ENCODE results near the gene ZBTB39.

The ZBTB39 gene

DNA sequence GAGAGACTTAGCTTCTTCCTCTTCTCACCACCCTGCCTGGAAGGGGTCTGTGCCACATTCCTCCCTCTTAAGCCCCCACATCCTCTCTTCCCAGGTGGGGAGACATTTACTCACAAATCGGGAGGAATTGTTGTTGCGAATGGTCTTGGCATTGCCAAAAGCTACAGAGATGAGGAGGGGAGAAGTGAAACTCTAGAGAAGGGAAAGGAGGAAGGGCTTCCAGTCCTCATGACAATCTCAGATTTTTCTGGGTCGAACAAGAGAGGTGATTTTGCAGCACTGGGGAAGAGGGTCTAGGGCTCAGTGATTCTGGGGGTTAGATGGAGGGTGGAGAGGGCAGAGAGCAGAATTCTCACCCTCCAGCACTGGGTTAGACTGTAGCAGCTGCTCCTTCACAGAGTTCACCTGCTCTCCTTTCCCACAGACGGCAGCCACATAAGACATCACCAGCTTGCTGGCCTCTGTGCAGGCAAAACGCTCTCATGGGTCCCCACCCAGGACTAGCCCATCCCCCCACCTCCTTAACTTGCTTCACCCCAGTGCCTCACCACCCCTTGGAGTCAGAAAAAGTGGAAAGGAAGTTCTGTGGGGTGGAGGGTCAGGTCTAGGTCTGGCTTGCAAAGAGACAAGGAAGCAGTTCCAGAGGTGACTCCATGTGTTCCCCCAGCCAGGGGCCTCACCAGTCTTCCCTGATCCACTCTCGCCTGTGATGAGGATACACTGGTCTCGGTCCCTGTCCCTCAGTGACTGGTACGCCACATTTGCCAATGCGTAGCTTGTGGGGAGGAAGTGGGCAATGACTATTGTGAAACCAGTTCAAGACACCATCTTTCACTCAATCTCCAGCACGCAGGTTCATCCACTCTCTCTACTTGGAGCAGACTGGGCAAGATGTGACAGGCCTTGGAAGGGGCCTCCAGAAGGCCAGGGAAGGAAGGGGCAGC lies 40.9 kb upstream of the ZBTB39 start:
- Histone ChIP-seq H3K27me3 (ENCODE audit: control insufficient read depth, insufficient read depth, low read length) (peaks cover 11% of the 10 kb centered on the region; the same call in 1 of the 2 replicates), H3K27ac (ENCODE audit: low read depth, low read length) (no peak overlapping the region), H3K36me3 (ENCODE audit: control insufficient read depth, insufficient read depth, low read length) (no peaks in the 10 kb centered on the region), H3K9me3 (ENCODE audit: control insufficient read depth, insufficient read depth, low read depth, low read length) (no peaks in the 10 kb centered on the region), H3K9ac (ENCODE audit: low read length) (no peak overlapping the region), H3K4me1 (ENCODE audit: control insufficient read depth, insufficient read depth, low read length) (no peaks in the 10 kb centered on the region), H3K4me3 (ENCODE audit: low read depth, low read length) (no peak overlapping the region)

DNA sequence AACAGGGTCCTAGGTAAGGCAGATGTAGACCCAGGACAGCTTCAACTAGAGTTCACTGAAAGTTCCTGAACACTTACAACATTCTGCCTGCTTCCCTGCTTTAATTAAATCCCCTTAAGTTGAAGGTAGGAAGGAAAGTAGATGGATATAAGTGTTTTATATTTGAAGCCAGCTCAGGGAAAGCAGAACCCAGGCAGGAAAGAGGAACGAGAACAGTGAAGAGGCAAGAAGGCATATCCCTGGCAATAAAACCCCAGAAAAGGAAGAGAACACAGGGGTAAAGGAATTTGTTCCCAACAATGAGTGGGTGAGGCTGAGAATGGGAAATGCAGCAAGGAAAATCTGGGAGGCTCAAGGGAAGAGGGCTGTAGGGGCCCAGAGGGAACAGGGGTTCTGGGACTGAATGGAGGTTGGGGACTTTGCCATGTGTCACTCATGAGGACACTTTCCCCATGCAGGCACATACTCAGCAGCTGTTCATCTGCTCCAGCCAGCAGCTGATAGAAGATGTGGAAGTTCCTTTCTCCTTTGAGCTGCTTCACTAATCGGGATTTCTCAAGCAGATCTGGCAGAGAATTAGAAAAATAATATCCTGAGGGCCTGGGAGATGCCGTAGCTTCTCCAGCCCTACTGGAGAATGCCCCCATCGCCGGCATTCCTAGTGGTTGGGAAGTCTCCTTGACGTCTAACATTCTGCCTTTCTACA lies 39.9 kb upstream of the ZBTB39 start:
- Histone ChIP-seq H3K9me3 (ENCODE audit: control insufficient read depth, insufficient read depth, low read depth, low read length) (no peaks in the 10 kb centered on the region), H3K4me1 (ENCODE audit: control insufficient read depth, insufficient read depth, low read length) (no peaks in the 10 kb centered on the region), H3K9ac (ENCODE audit: low read length) (no peak overlapping the region), H3K36me3 (ENCODE audit: control insufficient read depth, insufficient read depth, low read length) (no peaks in the 10 kb centered on the region), H3K27ac (ENCODE audit: low read depth, low read length) (no peak overlapping the region), H3K27me3 (ENCODE audit: control insufficient read depth, insufficient read depth, low read length) (peaks cover 11% of the 10 kb centered on the region; the same call in 1 of the 2 replicates), H3K4me3 (ENCODE audit: low read depth, low read length) (no peak overlapping the region)

- no peaks in the 10 kb centered on the region for H3K36me3 ChIP-seq (ENCODE audit: control insufficient read depth, insufficient read depth, low read length)
- H3K9ac ChIP-seq (ENCODE audit: low read length), result no peak overlapping the region
- H3K4me3 ChIP-seq (ENCODE audit: low read depth, low read length), result no peak overlapping the region
- no peaks in the 10 kb centered on the region for H3K4me1 ChIP-seq (ENCODE audit: control insufficient read depth, insufficient read depth, low read length)
- no peaks in the 10 kb centered on the region for H3K9me3 ChIP-seq (ENCODE audit: control insufficient read depth, insufficient read depth, low read depth, low read length)
- H3K27ac ChIP-seq (ENCODE audit: low read depth, low read length), result no peak overlapping the region
- H3K27me3 ChIP-seq (ENCODE audit: control insufficient read depth, insufficient read depth, low read length), result peaks cover 11% of the 10 kb centered on the region; the same call in 1 of the 2 replicates
These were observed 38.5 kb upstream of the ZBTB39 start for GRCh38 chr12:57044889-57045288.

DNA sequence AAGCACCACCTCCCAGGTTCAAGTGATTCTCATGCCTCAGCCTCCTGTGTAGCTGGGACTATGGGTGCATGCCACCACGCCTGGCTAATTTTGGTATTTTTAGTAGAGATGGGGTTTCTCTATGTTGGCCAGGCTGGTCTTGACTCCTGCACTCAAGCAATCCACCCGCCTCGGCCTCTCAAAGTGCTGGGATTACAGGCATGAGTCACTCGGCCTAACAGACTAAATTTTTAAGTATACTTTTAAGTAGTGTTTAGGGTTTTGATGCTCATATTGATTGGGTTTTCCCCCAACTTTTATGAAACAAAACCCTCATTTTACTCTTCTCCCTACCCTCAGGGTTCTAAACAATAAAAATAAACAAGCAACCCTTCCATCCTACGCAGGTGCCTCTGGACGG lies 38.1 kb upstream of the ZBTB39 start:
- Histone ChIP-seq H3K27ac (ENCODE audit: low read depth, low read length) (no peak overlapping the region), H3K9me3 (ENCODE audit: control insufficient read depth, insufficient read depth, low read depth, low read length) (no peaks in the 10 kb centered on the region), H3K27me3 (ENCODE audit: control insufficient read depth, insufficient read depth, low read length) (peaks cover 11% of the 10 kb centered on the region; the same call in 1 of the 2 replicates), H3K9ac (ENCODE audit: low read length) (no peak overlapping the region), H3K4me1 (ENCODE audit: control insufficient read depth, insufficient read depth, low read length) (no peaks in the 10 kb centered on the region), H3K36me3 (ENCODE audit: control insufficient read depth, insufficient read depth, low read length) (no peaks in the 10 kb centered on the region), H3K4me3 (ENCODE audit: low read depth, low read length) (no peak overlapping the region)

DNA sequence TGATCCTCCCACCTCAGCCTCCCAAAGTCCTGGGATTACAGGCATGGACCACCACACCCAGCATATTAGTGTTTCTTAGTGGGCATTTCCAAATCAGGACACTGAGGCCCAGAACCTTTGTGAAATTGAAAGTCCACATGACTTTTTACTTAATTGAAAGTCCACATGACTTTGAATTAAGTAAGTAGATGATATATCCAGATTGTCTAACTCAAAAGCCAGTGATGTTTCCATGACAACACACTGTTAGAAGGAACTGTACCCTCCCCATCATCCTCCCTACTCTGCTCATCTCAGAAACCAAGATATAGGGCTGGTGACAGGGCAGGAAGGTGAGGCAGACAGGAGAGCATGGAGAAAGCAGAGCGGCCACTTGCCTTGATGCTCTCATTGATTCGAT lies 36.3 kb upstream of the ZBTB39 start:
- H3K4me3 ChIP-seq (ENCODE audit: low read depth, low read length), result no peak overlapping the region
- H3K27me3 ChIP-seq (ENCODE audit: control insufficient read depth, insufficient read depth, low read length), result peaks cover 11% of the 10 kb centered on the region; the same call in 1 of the 2 replicates
- H3K36me3 ChIP-seq (ENCODE audit: control insufficient read depth, insufficient read depth, low read length), result no peaks in the 10 kb centered on the region
- H3K27ac ChIP-seq (ENCODE audit: low read depth, low read length), result no peak overlapping the region
- no peak overlapping the region for H3K9ac ChIP-seq (ENCODE audit: low read length)
- H3K4me1 ChIP-seq (ENCODE audit: control insufficient read depth, insufficient read depth, low read length), result no peaks in the 10 kb centered on the region
- no peaks in the 10 kb centered on the region for H3K9me3 ChIP-seq (ENCODE audit: control insufficient read depth, insufficient read depth, low read depth, low read length)

DNA sequence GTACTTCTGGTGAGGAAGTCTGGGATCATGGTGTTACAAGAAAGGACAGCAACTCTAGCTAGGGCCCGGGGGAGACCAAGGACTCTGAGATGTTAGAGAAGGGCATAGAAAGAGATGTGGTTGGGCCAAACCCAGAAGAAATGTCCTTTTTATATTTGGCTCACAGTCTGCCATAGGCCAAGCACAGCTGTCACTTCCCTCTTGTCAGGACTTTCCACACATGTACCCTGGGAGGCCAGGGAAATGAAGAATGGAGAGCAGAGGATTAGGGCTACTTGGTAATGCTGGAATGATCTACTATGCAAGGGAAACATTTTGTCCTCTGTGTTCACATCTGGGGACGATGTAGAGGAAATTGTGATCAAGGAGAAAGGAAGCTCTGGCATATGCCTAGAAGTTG lies 34.4 kb upstream of the ZBTB39 start:
- no peaks in the 10 kb centered on the region for H3K4me1 ChIP-seq (ENCODE audit: control insufficient read depth, insufficient read depth, low read length)
- no peak overlapping the region for H3K4me3 ChIP-seq (ENCODE audit: low read depth, low read length)
- H3K27me3 ChIP-seq (ENCODE audit: control insufficient read depth, insufficient read depth, low read length), result peaks cover 2% of the 10 kb centered on the region; the same call in 1 of the 2 replicates
- H3K27ac ChIP-seq (ENCODE audit: low read depth, low read length), result no peak overlapping the region
- no peaks in the 10 kb centered on the region for H3K9me3 ChIP-seq (ENCODE audit: control insufficient read depth, insufficient read depth, low read depth, low read length)
- no peak overlapping the region for H3K9ac ChIP-seq (ENCODE audit: low read length)
- H3K36me3 ChIP-seq (ENCODE audit: control insufficient read depth, insufficient read depth, low read length), result no peaks in the 10 kb centered on the region

- Histone ChIP-seq H3K27ac (ENCODE audit: low read depth, low read length) (no peak overlapping the region), H3K27me3 (ENCODE audit: control insufficient read depth, insufficient read depth, low read length) (peaks cover 2% of the 10 kb centered on the region; the same call in 1 of the 2 replicates), H3K36me3 (ENCODE audit: control insufficient read depth, insufficient read depth, low read length) (no peaks in the 10 kb centered on the region), H3K4me3 (ENCODE audit: low read depth, low read length) (no peak overlapping the region), H3K9me3 (ENCODE audit: control insufficient read depth, insufficient read depth, low read depth, low read length) (no peaks in the 10 kb centered on the region), H3K9ac (ENCODE audit: low read length) (no peak overlapping the region), H3K4me1 (ENCODE audit: control insufficient read depth, insufficient read depth, low read length) (no peaks in the 10 kb centered on the region)
These were observed 33.9 kb upstream of the ZBTB39 start for GRCh38 chr12:57040211-57040610.

DNA sequence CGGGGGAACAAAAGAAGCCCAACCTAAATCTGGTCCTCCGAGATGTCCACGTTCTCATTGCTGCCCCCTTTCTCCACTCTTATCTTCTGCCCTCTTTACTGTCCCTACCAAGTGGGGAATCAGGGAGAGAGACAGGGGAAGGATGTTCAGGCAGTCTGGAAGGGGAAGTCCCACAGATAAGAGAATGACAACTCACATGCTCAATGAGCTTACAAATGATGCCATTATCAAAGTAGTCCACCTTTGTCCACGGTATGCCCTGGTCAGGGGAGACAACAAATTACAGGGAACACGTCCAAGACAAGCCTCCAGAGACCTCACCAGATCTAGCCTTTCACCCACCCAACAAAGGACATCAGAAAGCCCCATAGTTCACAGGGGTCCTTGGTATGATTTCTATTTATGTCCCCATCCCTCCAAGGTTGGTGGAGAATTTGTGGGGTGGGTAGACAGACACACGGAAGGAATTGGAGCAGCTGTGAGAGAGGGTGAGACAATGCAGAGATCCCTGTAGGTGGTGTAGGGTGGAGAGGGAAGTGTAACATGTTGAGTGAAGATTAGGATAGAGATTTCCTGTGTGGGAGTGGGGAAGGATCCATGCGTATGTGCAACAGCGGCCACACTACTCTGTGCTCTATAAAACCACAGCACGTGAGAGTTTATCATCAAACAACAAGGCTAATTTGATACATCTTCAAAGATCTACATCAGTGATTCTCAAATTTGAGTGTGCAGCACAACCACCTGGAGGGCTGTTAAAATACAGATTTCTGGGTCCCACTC lies 32.9 kb upstream of the ZBTB39 start:
- Histone ChIP-seq H3K27me3 (ENCODE audit: control insufficient read depth, insufficient read depth, low read length) (peaks cover 2% of the 10 kb centered on the region; the same call in 1 of the 2 replicates), H3K4me3 (ENCODE audit: low read depth, low read length) (no peak overlapping the region), H3K36me3 (ENCODE audit: control insufficient read depth, insufficient read depth, low read length) (no peaks in the 10 kb centered on the region), H3K4me1 (ENCODE audit: control insufficient read depth, insufficient read depth, low read length) (no peaks in the 10 kb centered on the region), H3K9ac (ENCODE audit: low read length) (no peak overlapping the region), H3K9me3 (ENCODE audit: control insufficient read depth, insufficient read depth, low read depth, low read length) (no peaks in the 10 kb centered on the region), H3K27ac (ENCODE audit: low read depth, low read length) (no peak overlapping the region)

DNA sequence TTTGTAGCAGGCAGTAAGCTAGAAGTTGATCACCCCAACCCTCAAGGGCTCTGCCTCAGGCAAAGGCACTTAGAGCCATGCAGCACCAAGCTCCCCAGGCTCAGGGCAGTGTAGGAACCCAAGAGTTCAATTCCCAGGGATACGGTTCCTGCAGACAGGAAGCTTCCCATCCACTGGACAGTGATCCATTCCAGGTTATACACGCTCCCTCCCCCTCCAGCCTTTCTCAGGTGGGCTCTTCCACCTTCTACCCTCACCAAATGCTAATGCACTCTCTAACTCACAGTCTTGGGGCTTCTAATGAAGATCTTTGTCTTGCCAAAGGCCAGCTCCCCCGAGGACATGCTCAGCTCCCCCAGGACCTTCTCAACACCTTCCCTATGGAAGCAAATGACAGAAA lies 30.9 kb upstream of the ZBTB39 start:
- H3K9me3 ChIP-seq (ENCODE audit: control insufficient read depth, insufficient read depth, low read depth, low read length), result no peaks in the 10 kb centered on the region
- no peaks in the 10 kb centered on the region for H3K27me3 ChIP-seq (ENCODE audit: control insufficient read depth, insufficient read depth, low read length)
- no peaks in the 10 kb centered on the region for H3K4me1 ChIP-seq (ENCODE audit: control insufficient read depth, insufficient read depth, low read length)
- H3K9ac ChIP-seq (ENCODE audit: low read length), result no peak overlapping the region
- H3K36me3 ChIP-seq (ENCODE audit: control insufficient read depth, insufficient read depth, low read length), result no peaks in the 10 kb centered on the region
- no peak overlapping the region for H3K4me3 ChIP-seq (ENCODE audit: low read depth, low read length)
- H3K27ac ChIP-seq (ENCODE audit: low read depth, low read length), result no peak overlapping the region

- H3K4me3 ChIP-seq (ENCODE audit: low read depth, low read length), result no peak overlapping the region
- no peaks in the 10 kb centered on the region for H3K9me3 ChIP-seq (ENCODE audit: control insufficient read depth, insufficient read depth, low read depth, low read length)
- peaks cover 8% of the 10 kb centered on the region; the same call in 1 of the 2 replicates for H3K4me1 ChIP-seq (ENCODE audit: control insufficient read depth, insufficient read depth, low read length)
- no peak overlapping the region for H3K27ac ChIP-seq (ENCODE audit: low read depth, low read length)
- no peak overlapping the region for H3K9ac ChIP-seq (ENCODE audit: low read length)
- H3K36me3 ChIP-seq (ENCODE audit: control insufficient read depth, insufficient read depth, low read length), result no peaks in the 10 kb centered on the region
- no peaks in the 10 kb centered on the region for H3K27me3 ChIP-seq (ENCODE audit: control insufficient read depth, insufficient read depth, low read length)
These were observed 27.1 kb upstream of the ZBTB39 start for GRCh38 chr12:57033431-57033830.
